AG09309 (cell line): ENCODE data around the gene RNF2.

ENCODE experiments used
- DNase-seq: peaks from one replicate; pipeline ENCODE4 v3.0.0-alpha.2; 2010; ENCODE audit warnings: low read depth
- H3K4me3 ChIP-seq: 2 replicates; pipeline ENCODE4 v1.5.1; 2011; ENCODE audit warnings: mild to moderate bottlenecking, low read depth, low read length, moderate library complexity; ENCODE audit not compliant: control insufficient read depth
- TF ChIP-seq, protein P1 (sequence below): IDR thresholded peaks from 2 replicates; pipeline ENCODE4 v1.5.1; 2011; ENCODE audit warnings: mild to moderate bottlenecking, low read depth, low read length, inconsistent platforms; ENCODE audit not compliant: insufficient read depth, control insufficient read depth; ENCODE audit errors: missing control alignments

The RNF2 gene

GRCh38 chr1:185104083-185104482, 58.7 kb downstream of the RNF2 start:
- no peak for DNase-seq
- TF ChIP-seq, protein P1, sequence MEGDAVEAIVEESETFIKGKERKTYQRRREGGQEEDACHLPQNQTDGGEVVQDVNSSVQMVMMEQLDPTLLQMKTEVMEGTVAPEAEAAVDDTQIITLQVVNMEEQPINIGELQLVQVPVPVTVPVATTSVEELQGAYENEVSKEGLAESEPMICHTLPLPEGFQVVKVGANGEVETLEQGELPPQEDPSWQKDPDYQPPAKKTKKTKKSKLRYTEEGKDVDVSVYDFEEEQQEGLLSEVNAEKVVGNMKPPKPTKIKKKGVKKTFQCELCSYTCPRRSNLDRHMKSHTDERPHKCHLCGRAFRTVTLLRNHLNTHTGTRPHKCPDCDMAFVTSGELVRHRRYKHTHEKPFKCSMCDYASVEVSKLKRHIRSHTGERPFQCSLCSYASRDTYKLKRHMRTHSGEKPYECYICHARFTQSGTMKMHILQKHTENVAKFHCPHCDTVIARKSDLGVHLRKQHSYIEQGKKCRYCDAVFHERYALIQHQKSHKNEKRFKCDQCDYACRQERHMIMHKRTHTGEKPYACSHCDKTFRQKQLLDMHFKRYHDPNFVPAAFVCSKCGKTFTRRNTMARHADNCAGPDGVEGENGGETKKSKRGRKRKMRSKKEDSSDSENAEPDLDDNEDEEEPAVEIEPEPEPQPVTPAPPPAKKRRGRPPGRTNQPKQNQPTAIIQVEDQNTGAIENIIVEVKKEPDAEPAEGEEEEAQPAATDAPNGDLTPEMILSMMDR: no peak
- no peak overlapping the region for H3K4me3 ChIP-seq

- TF ChIP-seq, protein P1: no peak
- H3K4me3 ChIP-seq: no peak overlapping the region
- no peak for DNase-seq
Measured at GRCh38 chr1:185105121-185105520, 59.8 kb downstream of the RNF2 start.

DNA sequence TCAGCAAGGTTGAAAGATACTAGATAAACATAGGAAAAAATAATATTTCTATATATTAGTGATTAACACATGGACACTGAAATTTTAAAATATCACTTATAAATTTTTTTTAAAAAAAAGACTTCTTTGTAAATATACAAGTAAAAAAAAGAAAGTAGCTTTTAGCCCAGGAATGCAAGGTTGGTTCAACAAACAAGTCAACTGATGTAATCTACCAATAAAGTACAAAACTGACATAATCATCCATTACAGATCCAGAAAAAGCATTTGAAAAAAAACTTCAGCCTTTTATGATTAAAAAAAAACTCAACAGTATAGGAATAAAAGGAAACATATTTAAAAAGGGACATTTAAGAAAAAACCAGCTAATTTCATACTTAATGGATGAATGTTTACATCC, 63.0 kb downstream of the RNF2 start:
- H3K4me3 ChIP-seq: no peak overlapping the region
- TF ChIP-seq, protein P1: no peak
- no peak for DNase-seq

DNA sequence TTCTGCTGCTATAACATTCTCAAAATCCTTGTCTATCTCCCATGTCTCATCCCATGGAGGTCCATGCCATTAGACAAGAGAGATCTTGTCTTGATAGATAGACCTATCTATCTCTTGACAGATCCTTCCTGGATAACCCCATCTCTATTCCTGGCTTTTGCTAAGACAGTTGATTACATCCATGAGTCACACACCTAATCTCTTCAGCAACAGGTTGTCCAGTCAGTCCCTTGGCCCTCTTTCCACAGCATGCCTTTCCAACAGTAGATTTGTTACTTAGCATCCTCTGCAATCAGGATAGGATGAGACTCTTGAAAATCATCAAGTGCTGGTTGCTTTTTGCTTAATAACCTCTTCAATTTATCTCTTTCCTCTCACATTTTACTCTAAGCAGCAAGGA, 64.8 kb downstream of the RNF2 start:
- TF ChIP-seq, protein P1: no peak
- H3K4me3 ChIP-seq: no peak overlapping the region
- DNase-seq: no peak

DNA sequence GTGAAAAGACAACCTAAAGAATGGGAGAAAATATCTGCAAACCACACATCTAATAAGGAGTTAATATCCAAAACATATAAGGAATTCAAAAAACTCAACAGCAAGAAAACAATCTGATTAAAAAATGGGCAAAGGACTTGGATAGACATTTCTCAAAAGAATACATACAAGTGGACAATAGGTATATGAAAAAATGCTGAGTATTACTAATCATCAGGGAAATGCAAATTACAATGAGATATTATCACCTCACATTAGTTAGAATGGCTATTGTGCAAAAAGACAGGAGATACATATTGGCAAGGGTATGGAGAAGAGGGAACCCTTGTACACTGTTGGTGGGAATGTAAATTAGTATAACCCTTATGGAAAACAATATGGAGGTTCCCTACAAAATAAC, 66.5 kb downstream of the RNF2 start:
- no peak overlapping the region for H3K4me3 ChIP-seq
- TF ChIP-seq, protein P1: no peak
- no peak for DNase-seq

- TF ChIP-seq, protein P1: no peak
- DNase-seq: no peak
- no peak overlapping the region for H3K4me3 ChIP-seq
Measured at GRCh38 chr1:185112356-185112755, 67.0 kb downstream of the RNF2 start.

- DNase-seq: no peak
- H3K4me3 ChIP-seq: no peak overlapping the region
- TF ChIP-seq, protein P1: no peak
Measured at GRCh38 chr1:185129708-185130107, 84.3 kb downstream of the RNF2 start.
